HFFc6 (cell line): ENCODE measurements around the gene GABBR2. TPM values are rescaled to one million over a fixed set of nuclear protein-coding genes. Genes with fewer than 3 reads are reported as not detected.

Source experiments
- DNase-seq: peaks from one replicate; pipeline ENCODE4 v3.0.0-alpha.2; 2018
- H3K27ac Mint-ChIP-seq: 2 replicates; pipeline ENCODE4 v1.8.0; 2020; ENCODE audit warnings: mild to moderate bottlenecking, mixed read lengths
- H3K27me3 Mint-ChIP-seq: 2 replicates; pipeline ENCODE4 v1.8.0; 2021; ENCODE audit warnings: mild to moderate bottlenecking, moderate library complexity, mixed read lengths; ENCODE audit not compliant: insufficient read depth
- H3K36me3 Mint-ChIP-seq: 2 replicates; pipeline ENCODE4 v1.8.0; 2021; ENCODE audit warnings: low read depth, mixed read lengths
- H3K4me1 Mint-ChIP-seq: 2 replicates; pipeline ENCODE4 v1.8.0; 2020; ENCODE audit warnings: low read depth, mixed read lengths
- H3K4me3 Mint-ChIP-seq: 2 replicates; pipeline ENCODE4 v1.8.0; 2020; ENCODE audit warnings: mild to moderate bottlenecking, moderate library complexity, mixed read lengths
- H3K9me3 Mint-ChIP-seq: 2 replicates; pipeline ENCODE4 v1.8.0; 2020; ENCODE audit warnings: mild to moderate bottlenecking, mixed read lengths
- total RNA-seq, 6 experiments: library from RNA; stranded (reverse); fragmentation: NEBNext Ultra II Directional; extraction: Animal tissue kit (Norgen Biotek cat#: 25700); gene quantifications; 2 replicates in 1 of 6; 3 replicates in 5 of 6; pipeline ENCODE4 v1.2.3, GENCODE V29; 2021
- TF ChIP-seq, protein P1 (sequence below): fragments of 200-600 bp; sonication (generic); IDR thresholded peaks from 2 replicates; pipeline ENCODE4 v1.5.0; 2021; ENCODE audit warnings: antibody characterized with exemption, mild to moderate bottlenecking

GABBR2 gene
- total RNA-seq, 6 experiments from 2014 or later = 3.1 to 9.3 (median 7.6) TPM

DNA sequence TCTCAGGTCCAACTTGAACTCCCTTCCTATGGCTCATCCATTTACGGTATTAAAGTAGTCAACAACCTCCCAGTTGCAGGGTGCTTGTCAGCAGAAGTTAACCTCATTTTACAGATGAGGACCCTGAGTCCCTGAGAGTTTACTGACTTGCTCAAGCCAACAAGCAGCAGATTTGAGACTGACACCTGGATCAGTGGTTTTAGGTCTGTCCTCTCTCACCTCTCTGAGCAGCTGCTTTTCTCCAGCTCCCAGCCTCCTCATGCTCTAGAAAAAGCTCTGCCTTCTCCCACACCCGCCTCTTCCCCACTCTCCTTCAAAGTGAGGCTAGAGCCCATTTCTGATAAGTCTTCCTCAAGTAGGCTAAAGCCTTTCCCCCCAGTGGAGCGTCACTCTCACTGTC lies 56.4 kb downstream of the GABBR2 start:
- Mint-ChIP-seq H3K4me3 (no peak overlapping the region), H3K9me3 (no peaks in the 10 kb centered on the region; the same call in 1 of the 2 replicates), H3K36me3 (peaks cover 5% of the 10 kb centered on the region), H3K27me3 (peaks cover 3% of the 10 kb centered on the region; the same call in 1 of the 2 replicates), H3K27ac (no peak overlapping the region), H3K4me1 (peaks cover 50% of the 10 kb centered on the region)
- TF ChIP-seq, protein P1, sequence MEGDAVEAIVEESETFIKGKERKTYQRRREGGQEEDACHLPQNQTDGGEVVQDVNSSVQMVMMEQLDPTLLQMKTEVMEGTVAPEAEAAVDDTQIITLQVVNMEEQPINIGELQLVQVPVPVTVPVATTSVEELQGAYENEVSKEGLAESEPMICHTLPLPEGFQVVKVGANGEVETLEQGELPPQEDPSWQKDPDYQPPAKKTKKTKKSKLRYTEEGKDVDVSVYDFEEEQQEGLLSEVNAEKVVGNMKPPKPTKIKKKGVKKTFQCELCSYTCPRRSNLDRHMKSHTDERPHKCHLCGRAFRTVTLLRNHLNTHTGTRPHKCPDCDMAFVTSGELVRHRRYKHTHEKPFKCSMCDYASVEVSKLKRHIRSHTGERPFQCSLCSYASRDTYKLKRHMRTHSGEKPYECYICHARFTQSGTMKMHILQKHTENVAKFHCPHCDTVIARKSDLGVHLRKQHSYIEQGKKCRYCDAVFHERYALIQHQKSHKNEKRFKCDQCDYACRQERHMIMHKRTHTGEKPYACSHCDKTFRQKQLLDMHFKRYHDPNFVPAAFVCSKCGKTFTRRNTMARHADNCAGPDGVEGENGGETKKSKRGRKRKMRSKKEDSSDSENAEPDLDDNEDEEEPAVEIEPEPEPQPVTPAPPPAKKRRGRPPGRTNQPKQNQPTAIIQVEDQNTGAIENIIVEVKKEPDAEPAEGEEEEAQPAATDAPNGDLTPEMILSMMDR = no peak
- no peak for DNase-seq

DNA sequence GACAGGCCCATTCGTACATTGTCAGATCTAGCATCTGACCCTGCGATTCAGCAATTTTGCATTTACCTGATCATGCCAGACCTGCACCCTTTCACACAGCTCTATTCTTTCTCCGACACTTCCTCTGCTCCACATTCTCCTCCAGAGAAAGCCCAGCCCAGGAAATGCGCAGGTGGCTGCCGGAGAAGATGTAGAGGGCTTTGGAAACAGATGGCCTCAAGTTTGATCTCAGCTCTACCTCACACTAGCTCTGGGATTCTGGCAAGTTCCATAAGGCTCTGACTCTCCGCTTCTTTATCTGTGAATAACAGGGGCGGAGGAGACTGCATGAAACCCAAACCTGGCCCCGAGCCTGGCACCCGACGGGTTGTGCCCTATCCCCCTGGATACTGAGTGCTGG lies 61.5 kb downstream of the GABBR2 start:
- no peak overlapping the region for H3K4me3 Mint-ChIP-seq
- H3K9me3 Mint-ChIP-seq = no peaks in the 10 kb centered on the region
- TF ChIP-seq, protein P1 = no peak
- peaks cover 12% of the 10 kb centered on the region for H3K27me3 Mint-ChIP-seq
- no peak overlapping the region for H3K27ac Mint-ChIP-seq
- no peaks in the 10 kb centered on the region for H3K36me3 Mint-ChIP-seq
- peaks cover 9% of the 10 kb centered on the region for H3K4me1 Mint-ChIP-seq
- DNase-seq = no peak

DNA sequence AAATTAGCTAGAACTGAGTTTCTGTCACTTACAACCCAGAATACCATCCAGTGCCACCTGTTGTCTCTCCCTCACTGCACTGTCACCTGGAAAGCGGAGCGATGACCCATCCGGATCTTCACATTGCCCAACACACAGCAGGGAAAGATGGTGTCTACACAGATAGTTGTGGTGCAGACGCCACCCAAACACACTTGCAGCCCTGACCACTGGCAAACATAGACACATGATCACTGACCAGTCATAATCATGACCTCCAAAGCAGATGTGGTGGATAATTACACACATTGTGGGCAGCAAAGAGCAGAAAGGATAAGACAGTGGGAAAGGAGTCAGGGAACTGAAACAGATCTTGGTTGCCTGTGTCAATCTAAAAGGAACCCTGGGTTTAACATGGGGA lies 64.7 kb downstream of the GABBR2 start:
- DNase-seq = no peak
- Mint-ChIP-seq H3K27me3 (peaks cover 15% of the 10 kb centered on the region), H3K9me3 (no peaks in the 10 kb centered on the region)

DNA sequence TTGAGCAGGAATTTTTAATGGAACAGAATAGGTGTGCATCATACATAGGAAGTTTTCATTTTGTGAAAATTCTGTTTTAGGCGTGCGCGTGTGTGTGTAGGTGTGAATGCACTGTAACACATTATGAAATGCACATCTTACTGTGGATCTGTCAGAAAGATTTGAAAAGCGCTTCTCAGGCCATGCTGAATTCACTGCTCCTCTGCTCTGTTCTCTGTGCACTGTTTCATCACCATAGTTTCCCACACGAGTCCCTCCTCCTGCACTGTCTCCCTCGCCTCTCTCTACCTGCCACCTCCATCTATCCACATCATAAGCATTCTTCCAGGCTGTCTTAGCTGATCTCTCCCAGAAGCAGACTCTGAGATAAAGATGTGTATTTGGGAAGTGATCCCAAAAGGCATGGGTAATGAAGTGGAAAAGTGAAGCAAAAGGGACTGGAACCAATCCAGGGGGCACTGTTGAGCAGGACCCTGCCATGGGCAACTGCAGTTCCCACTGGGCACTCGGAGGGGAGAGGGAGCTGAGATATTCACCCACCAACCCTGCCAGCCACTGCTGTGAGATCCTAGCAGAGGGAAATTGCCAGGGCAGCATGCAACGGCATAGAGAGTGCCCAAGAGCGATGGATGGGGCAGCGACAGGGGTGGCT lies 65.9 kb downstream of the GABBR2 start:
- no peak for DNase-seq
- Mint-ChIP-seq H3K9me3 (no peaks in the 10 kb centered on the region), H3K27ac (no peak overlapping the region), H3K36me3 (no peaks in the 10 kb centered on the region), H3K27me3 (peaks cover 15% of the 10 kb centered on the region), H3K4me3 (no peak overlapping the region), H3K4me1 (peaks cover under 1% of the 10 kb centered on the region; the same call in 1 of the 2 replicates)
- TF ChIP-seq, protein P1 = peak; percentile 30; the same call in 1 of the 2 replicates

More for the DNA sequence above, 64.7 kb downstream of the GABBR2 start:
- no peaks in the 10 kb centered on the region; the same call in 1 of the 2 replicates for H3K4me1 Mint-ChIP-seq
- H3K36me3 Mint-ChIP-seq = no peaks in the 10 kb centered on the region
- TF ChIP-seq, protein P1 = no peak
- no peak overlapping the region for H3K4me3 Mint-ChIP-seq
- no peak overlapping the region for H3K27ac Mint-ChIP-seq

DNA sequence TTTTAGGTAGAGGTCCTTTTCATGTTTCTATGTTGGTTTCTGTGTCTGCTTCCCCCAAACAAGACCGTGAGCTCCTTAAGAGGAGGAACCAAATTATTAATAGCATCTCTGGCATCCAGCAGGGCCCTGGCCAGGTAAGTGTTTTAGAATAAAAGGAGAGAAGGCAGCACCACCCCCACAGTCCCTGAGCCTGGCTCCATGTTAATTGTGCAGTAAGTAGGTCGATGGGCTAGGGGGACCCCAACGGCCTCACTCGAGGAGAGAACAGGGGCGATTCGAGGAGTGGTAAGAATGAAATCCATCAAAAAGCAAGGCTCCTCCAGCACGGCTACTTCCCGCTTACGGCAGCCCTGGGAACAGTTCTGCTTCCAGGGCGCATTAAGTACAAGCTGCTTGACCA lies 67.0 kb downstream of the GABBR2 start:
- Mint-ChIP-seq H3K9me3 (no peaks in the 10 kb centered on the region), H3K4me1 (peaks cover 10% of the 10 kb centered on the region), H3K4me3 (no peak overlapping the region), H3K27me3 (peaks cover 15% of the 10 kb centered on the region), H3K36me3 (no peaks in the 10 kb centered on the region), H3K27ac (no peak overlapping the region)
- DNase-seq = no peak
- TF ChIP-seq, protein P1 = no peak
